GM23338 (cell line): ENCODE results near the gene CT47B1.

Experiments used
- EZH2 ChIP-seq: fragments of 200-600 bp; sonication (generic); IDR thresholded peaks from one replicate; pipeline ENCODE4 v1.8.0; 2017; ENCODE audit warnings: antibody characterized with exemption, mild to moderate bottlenecking, low read depth; ENCODE audit not compliant: unreplicated experiment
- EZH2phosphoT487 ChIP-seq: fragments of 200-600 bp; sonication (generic); IDR thresholded peaks from one replicate; pipeline ENCODE4 v1.8.1; 2018; ENCODE audit warnings: antibody characterized with exemption; ENCODE audit not compliant: unreplicated experiment
- JUNB ChIP-seq: IDR thresholded peaks from one replicate; pipeline ENCODE4 v1.6.1; 2016; ENCODE audit warnings: antibody characterized with exemption; ENCODE audit not compliant: unreplicated experiment
- POLR2AphosphoS5 ChIP-seq: IDR thresholded peaks from 2 replicates; pipeline ENCODE4 v1.6.1; 2016; ENCODE audit warnings: antibody characterized with exemption, low read depth
- TF ChIP-seq, protein P1 (sequence below), 2 experiments: fragments of 200-600 bp in 1 of 2; sonication (generic) in 1 of 2; conservative IDR thresholded peaks; 2 replicates each; pipeline versions ENCODE4 v1.5.1 to v1.6.1; 2016 to 2017; ENCODE audit warnings: antibody characterized with exemption in 2 of 2, low read depth in 2 of 2, mild to moderate bottlenecking in 2 of 2, moderate library complexity in 1 of 2
- TF ChIP-seq, protein P2 (sequence below): IDR thresholded peaks from one replicate; pipeline ENCODE4 v1.6.1; 2018; ENCODE audit warnings: antibody characterized with exemption; ENCODE audit not compliant: unreplicated experiment

DNA sequence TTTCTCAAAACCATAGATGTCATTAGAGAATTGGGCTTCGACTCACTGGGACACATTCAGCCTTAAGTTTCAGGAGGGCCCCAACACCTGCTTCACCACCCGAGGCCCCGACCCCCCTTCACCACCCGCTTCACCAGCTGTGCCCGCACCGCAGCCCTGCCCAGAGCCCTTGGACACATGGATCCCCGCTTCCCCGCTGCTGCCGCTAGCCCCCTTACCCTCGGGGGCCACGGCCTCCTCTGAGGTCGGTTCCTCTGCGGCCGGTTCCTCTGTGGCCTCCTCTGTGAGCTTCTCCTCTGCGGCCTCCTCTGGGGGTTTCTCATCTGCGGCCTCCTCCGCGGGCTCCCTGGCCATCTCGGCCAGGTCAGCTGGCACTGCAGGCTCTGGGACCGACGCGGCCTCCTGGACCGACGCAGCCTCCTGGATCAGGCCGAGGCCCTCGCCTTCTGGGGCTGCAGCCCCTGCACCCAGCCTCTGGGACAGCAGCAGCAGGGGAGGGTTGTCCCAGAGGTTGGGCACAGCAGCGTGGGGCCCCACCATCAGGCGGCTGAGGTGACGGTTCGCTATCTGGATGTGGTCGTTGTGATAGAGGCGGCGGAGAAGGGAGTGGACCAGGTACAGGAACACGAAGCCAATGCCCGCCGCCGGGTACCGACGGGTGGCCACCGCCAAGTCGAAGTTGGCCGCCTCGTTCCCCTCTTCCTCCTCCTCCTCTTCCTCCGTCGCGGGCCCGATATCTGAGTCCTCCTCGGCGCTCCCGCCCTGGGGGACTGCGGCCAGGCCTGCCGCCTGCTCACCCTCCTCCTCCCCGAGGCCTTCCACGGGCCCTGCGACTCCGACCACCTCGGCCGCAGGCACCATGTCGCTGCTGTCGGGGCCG is 748 bp downstream of the CT47B1 start:
- TF ChIP-seq EZH2phosphoT487 (no peak), EZH2 (no peak), POLR2AphosphoS5 (no peak), JUNB (no peak)
- TF ChIP-seq, protein P1, sequence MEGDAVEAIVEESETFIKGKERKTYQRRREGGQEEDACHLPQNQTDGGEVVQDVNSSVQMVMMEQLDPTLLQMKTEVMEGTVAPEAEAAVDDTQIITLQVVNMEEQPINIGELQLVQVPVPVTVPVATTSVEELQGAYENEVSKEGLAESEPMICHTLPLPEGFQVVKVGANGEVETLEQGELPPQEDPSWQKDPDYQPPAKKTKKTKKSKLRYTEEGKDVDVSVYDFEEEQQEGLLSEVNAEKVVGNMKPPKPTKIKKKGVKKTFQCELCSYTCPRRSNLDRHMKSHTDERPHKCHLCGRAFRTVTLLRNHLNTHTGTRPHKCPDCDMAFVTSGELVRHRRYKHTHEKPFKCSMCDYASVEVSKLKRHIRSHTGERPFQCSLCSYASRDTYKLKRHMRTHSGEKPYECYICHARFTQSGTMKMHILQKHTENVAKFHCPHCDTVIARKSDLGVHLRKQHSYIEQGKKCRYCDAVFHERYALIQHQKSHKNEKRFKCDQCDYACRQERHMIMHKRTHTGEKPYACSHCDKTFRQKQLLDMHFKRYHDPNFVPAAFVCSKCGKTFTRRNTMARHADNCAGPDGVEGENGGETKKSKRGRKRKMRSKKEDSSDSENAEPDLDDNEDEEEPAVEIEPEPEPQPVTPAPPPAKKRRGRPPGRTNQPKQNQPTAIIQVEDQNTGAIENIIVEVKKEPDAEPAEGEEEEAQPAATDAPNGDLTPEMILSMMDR (conservative IDR thresholded peaks at IDR 0.05; ENCODE audit: low read depth in 2 of 2): no peak
- TF ChIP-seq, protein P2, sequence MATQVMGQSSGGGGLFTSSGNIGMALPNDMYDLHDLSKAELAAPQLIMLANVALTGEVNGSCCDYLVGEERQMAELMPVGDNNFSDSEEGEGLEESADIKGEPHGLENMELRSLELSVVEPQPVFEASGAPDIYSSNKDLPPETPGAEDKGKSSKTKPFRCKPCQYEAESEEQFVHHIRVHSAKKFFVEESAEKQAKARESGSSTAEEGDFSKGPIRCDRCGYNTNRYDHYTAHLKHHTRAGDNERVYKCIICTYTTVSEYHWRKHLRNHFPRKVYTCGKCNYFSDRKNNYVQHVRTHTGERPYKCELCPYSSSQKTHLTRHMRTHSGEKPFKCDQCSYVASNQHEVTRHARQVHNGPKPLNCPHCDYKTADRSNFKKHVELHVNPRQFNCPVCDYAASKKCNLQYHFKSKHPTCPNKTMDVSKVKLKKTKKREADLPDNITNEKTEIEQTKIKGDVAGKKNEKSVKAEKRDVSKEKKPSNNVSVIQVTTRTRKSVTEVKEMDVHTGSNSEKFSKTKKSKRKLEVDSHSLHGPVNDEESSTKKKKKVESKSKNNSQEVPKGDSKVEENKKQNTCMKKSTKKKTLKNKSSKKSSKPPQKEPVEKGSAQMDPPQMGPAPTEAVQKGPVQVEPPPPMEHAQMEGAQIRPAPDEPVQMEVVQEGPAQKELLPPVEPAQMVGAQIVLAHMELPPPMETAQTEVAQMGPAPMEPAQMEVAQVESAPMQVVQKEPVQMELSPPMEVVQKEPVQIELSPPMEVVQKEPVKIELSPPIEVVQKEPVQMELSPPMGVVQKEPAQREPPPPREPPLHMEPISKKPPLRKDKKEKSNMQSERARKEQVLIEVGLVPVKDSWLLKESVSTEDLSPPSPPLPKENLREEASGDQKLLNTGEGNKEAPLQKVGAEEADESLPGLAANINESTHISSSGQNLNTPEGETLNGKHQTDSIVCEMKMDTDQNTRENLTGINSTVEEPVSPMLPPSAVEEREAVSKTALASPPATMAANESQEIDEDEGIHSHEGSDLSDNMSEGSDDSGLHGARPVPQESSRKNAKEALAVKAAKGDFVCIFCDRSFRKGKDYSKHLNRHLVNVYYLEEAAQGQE: no peak
